ENCODE data around the gene PIK3R5. TPM values are rescaled to one million over a fixed set of nuclear protein-coding genes. Genes with fewer than 3 reads are reported as not detected.
A peak's percentile ranks its signal among the peaks of the same experiment; 100 is the strongest.
"Not testable (repeated sequence)": the region's sequence is repeated elsewhere in the genome, so short reads cannot be mapped to it uniquely, and the experiment has no call there.

PIK3R5 gene
- total RNA-seq, 1 donor from 2014 or later: 14.5 TPM

DNA sequence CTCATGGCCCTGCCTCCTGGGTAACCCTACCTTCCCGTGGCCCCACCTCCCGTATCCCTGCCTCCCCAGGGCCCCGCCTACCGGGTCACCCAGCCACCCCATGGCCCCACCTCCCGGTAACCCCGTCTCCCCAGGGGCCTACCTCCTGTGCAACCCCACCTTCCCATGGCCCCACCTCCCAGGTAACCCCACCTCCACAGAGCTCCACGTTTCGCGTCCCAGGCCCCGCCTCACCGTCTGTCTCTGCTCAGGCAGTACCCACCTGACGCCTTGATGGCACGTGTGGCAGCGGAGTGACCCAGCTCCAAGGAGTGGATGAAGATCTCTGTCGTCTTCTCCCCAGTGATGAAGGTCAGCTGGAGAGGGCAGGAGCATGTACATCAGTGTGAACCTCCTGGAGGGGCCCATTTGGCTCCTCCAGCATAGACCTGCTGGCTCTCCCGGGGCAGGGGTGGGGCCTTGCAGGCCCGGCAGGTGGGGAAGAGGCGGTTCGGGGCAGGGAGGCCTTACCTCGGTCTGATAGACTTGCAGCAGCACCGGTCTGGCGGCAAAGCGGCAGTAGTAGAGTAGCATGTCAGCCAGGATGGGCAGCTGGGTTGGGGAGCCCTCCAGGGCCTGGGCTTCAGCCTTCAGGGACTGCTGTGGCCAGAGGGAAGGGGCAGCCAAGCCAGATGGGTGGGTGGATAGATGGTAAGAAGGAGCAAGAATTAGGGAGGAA is 79.4 kb downstream of the PIK3R5 start:
- Mint-ChIP-seq H3K27me3 (ENCODE audit: unreplicated experiment) (peaks cover 4% of the 10 kb centered on the region), H3K4me3 (ENCODE audit: unreplicated experiment) (no peak overlapping the region), H3K27ac (ENCODE audit: unreplicated experiment) (no peak overlapping the region), H3K4me1 (ENCODE audit: unreplicated experiment) (peaks cover 8% of the 10 kb centered on the region), H3K36me3 (ENCODE audit: low read depth, unreplicated experiment) (peaks cover 31% of the 10 kb centered on the region), H3K9me3 (ENCODE audit: unreplicated experiment) (no peaks in the 10 kb centered on the region)
- TF ChIP-seq, protein P1, sequence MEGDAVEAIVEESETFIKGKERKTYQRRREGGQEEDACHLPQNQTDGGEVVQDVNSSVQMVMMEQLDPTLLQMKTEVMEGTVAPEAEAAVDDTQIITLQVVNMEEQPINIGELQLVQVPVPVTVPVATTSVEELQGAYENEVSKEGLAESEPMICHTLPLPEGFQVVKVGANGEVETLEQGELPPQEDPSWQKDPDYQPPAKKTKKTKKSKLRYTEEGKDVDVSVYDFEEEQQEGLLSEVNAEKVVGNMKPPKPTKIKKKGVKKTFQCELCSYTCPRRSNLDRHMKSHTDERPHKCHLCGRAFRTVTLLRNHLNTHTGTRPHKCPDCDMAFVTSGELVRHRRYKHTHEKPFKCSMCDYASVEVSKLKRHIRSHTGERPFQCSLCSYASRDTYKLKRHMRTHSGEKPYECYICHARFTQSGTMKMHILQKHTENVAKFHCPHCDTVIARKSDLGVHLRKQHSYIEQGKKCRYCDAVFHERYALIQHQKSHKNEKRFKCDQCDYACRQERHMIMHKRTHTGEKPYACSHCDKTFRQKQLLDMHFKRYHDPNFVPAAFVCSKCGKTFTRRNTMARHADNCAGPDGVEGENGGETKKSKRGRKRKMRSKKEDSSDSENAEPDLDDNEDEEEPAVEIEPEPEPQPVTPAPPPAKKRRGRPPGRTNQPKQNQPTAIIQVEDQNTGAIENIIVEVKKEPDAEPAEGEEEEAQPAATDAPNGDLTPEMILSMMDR (IDR thresholded peaks at IDR 0.05; ENCODE audit: unreplicated experiment): no peak
- DNase-seq (ENCODE audit: low spot score): no peak

DNA sequence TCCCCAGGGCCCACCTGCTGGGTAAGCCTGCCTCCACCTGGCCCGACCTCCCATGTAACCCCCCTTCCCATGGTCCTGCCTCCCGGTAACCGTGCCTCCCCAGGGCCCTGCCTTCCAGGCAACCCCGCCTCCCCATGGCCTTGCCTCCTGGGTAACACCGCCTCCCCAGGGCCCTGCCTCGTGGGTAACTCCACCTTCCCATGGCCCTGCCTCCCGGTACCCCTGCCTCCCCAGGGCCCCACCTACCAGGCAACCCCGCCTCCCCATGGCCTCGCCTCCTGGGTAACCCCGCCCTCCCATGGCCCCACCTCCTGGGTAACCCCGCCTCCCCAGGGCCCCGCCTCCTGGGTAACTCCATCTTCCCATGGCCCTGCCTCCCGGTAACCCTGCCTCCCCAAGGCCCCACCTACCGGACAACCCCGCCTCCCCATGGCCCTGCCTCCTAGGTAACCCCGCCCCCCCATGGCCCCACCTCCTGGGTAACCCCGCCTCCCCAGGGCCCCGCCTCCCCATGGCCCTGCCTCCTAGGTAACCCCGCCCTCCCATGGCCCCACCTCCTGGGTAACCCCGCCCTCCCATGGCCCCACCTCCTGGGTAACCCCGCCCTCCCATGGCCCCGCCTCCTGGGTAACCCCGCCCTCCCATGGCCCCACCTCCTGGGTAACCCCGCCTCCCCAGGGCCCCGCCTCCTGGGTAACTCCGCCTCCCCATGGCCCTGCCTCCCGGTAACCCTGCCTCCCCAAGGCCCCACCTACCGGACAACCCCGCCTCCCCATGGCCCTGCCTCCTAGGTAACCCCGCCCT is 80.1 kb downstream of the PIK3R5 start:
- peak; percentile 52 for DNase-seq (ENCODE audit: low spot score)
- H3K27me3 Mint-ChIP-seq (ENCODE audit: unreplicated experiment); H3K4me3 Mint-ChIP-seq (ENCODE audit: unreplicated experiment); H3K4me1 Mint-ChIP-seq (ENCODE audit: unreplicated experiment); H3K9me3 Mint-ChIP-seq (ENCODE audit: unreplicated experiment); H3K27ac Mint-ChIP-seq (ENCODE audit: unreplicated experiment): not testable (repeated sequence)
- peaks cover 39% of the 10 kb centered on the region for H3K36me3 Mint-ChIP-seq (ENCODE audit: low read depth, unreplicated experiment)

DNA sequence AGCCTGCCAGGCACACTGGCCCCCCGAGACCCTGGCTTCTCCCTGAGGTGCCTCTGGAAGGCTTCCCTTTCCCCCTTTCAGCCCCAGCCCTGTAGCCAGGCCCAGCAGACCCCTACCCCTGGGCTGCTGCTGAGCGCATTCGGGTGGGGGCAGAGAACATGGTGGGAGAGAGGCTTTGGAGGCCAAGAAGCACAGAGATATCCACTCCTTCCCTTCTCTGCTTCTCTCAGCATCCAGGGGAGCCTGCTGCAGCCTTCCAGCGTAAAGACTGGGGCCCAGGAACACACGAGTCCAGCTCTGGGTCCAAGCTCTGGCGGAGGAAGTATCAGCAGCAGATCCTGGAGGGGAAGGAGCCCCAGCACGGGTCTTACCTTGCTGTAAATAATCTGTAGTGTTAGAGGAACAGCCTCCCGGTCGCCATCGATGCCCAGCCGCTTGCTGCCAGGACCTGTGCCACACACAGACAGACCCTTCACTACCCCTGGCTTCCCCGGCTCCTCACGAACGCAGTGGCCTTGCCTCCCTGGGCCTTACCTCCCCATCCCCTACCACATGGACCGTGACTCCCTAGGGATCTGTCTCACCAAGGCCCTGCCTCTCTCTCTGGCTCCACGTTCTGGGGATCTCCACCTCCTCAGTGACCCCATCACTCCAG is 81.0 kb downstream of the PIK3R5 start:
- peaks cover 8% of the 10 kb centered on the region for H3K4me1 Mint-ChIP-seq (ENCODE audit: unreplicated experiment)
- no peak overlapping the region for H3K27ac Mint-ChIP-seq (ENCODE audit: unreplicated experiment)
- TF ChIP-seq, protein P1 (IDR thresholded peaks at IDR 0.05; ENCODE audit: unreplicated experiment): no peak
- H3K27me3 Mint-ChIP-seq (ENCODE audit: unreplicated experiment): peaks cover 7% of the 10 kb centered on the region
- no peak for DNase-seq (ENCODE audit: low spot score)
- H3K36me3 Mint-ChIP-seq (ENCODE audit: low read depth, unreplicated experiment): peaks cover 43% of the 10 kb centered on the region
- no peaks in the 10 kb centered on the region for H3K9me3 Mint-ChIP-seq (ENCODE audit: unreplicated experiment)
- H3K4me3 Mint-ChIP-seq (ENCODE audit: unreplicated experiment): no peak overlapping the region

DNA sequence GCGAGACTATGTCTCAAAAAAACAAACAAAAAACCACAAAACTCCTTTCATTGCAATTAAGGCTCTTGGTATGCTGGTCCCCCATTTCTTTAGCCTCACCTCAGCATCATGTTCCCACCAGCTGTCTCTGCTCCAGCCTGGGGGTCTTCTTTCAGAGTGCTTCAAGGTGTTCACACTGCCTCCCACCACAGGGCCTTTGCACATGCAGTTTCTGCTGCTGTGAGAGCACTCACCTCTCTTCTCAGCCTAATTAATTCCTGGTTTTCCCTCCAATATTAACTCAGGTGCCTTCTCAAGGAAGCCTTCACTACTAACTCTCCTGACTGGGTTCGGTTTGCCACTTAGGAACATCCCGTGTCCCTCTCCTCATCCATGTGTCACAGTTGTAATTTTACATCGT is 82.2 kb downstream of the PIK3R5 start:
- peaks cover 45% of the 10 kb centered on the region for H3K36me3 Mint-ChIP-seq (ENCODE audit: low read depth, unreplicated experiment)
- no peak overlapping the region for H3K4me3 Mint-ChIP-seq (ENCODE audit: unreplicated experiment)
- H3K9me3 Mint-ChIP-seq (ENCODE audit: unreplicated experiment): no peaks in the 10 kb centered on the region
- DNase-seq (ENCODE audit: low spot score): no peak
- H3K27me3 Mint-ChIP-seq (ENCODE audit: unreplicated experiment): peaks cover 7% of the 10 kb centered on the region
- H3K27ac Mint-ChIP-seq (ENCODE audit: unreplicated experiment): no peak overlapping the region
- peaks cover 2% of the 10 kb centered on the region for H3K4me1 Mint-ChIP-seq (ENCODE audit: unreplicated experiment)
- TF ChIP-seq, protein P1 (IDR thresholded peaks at IDR 0.05; ENCODE audit: unreplicated experiment): no peak

DNA sequence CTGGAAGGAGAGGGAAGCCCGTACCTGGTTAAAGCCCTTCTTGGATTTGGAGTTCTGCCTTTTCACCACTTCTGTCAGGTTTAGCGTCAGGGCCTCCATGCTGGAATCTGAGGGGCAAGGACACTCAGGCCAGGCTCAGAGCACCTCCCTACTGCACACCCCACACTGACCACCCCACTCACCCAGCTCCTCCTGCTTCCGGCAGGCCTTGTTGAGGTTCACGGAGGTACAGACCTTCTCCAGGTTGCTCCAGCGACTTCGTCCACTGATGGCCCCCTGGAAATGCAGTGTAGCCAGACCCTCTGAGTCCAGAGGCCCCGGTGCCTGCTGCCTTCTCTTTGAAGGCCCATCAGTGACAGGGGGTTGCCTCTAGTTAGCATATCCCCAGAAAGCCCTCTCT is 83.9 kb downstream of the PIK3R5 start:
- no peaks in the 10 kb centered on the region for H3K9me3 Mint-ChIP-seq (ENCODE audit: unreplicated experiment)

More for the DNA sequence above, 83.9 kb downstream of the PIK3R5 start:
- no peaks in the 10 kb centered on the region for H3K4me1 Mint-ChIP-seq (ENCODE audit: unreplicated experiment)
- TF ChIP-seq, protein P1 (IDR thresholded peaks at IDR 0.05; ENCODE audit: unreplicated experiment): no peak
- peaks cover 4% of the 10 kb centered on the region for H3K27me3 Mint-ChIP-seq (ENCODE audit: unreplicated experiment)
- no peak for DNase-seq (ENCODE audit: low spot score)
- peaks cover 45% of the 10 kb centered on the region for H3K36me3 Mint-ChIP-seq (ENCODE audit: low read depth, unreplicated experiment)
- no peak overlapping the region for H3K4me3 Mint-ChIP-seq (ENCODE audit: unreplicated experiment)
- H3K27ac Mint-ChIP-seq (ENCODE audit: unreplicated experiment): no peak overlapping the region

Measured in endothelial cell (in vitro differentiated cells).